ENCODE data around the gene GPR137.
"Not testable (repeated sequence)": the region's sequence is repeated elsewhere in the genome, so short reads cannot be mapped to it uniquely, and the experiment has no call there.

The GPR137 gene, protein sequence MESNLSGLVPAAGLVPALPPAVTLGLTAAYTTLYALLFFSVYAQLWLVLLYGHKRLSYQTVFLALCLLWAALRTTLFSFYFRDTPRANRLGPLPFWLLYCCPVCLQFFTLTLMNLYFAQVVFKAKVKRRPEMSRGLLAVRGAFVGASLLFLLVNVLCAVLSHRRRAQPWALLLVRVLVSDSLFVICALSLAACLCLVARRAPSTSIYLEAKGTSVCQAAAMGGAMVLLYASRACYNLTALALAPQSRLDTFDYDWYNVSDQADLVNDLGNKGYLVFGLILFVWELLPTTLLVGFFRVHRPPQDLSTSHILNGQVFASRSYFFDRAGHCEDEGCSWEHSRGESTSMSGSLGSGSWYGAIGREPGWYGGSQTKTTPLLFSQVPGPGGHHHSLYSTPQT

DNA sequence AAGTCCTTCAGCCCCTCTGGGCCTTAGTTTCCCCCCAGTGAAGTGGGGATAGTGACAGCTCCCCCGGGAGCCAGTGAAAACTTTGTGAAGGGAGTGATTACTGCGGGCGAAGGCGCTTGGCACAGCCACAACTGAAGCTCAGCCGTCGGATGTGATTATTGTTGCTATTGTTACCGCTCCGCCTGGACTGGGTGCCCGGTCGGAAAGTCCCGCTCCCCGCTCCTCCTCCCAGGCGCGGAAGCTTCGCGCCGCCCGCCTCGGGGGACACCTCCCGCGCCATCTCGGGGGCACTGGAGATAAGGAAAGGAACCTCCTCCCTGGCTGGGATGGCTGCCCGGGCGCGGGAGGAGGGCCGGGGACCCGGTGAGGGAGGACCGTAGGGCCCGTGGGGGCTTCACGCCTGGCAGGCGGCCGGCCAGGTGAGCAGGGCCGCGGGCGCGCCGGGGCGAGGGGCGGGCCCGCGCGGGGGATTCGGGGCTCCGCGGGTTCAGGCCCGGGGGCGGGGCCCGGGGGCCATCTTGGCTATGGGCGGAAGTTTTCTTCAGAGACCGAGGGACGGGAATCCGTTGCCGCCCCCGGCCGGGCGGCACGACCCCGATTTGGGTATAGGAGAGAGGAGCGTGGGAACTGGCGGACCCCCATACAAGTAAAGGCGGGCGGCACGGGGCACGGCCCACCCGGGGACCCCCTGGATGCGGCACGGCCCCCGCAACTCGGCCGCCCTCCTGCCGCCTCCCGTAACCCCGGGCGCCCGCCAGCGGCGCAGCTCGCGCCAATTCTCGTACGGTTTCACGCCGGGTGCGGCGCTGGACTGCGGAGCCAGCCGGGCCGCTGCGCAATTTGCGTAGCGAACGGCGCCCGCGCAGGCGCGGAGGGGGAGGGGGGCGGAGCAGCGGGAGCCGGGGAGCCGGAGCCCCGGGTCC is at the start of gene GPR137:
GPR137 (plus strand) TSS at position 887 of the 923 bp plus-strand sequence. CDS start 677 bp downstream, outside the sequence.
- no peak for FAIRE-seq

DNA sequence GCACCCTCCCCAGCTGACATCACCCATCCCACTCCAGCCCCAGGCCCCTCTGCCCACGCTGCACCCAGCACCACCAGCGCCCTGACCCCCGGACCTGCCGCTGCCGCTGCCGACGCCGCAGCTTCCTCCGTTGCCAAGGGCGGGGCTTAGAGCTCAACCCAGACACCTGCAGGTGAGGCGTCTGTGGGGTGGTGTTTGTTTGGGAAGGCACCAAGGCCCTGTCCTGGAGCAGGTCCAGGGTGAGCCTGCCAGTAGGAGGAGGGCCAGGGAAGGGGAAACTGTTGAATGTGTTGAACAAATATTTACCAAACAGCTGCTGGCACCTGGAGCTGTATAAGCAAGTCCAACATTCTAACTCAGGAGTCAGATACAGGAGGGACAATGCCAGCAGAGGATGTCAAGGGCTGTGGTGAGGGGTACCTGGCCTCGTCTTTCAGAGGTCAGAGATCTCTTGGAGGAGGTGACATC is 48.1 kb upstream of the GPR137 start:
- no peak for FAIRE-seq

DNA sequence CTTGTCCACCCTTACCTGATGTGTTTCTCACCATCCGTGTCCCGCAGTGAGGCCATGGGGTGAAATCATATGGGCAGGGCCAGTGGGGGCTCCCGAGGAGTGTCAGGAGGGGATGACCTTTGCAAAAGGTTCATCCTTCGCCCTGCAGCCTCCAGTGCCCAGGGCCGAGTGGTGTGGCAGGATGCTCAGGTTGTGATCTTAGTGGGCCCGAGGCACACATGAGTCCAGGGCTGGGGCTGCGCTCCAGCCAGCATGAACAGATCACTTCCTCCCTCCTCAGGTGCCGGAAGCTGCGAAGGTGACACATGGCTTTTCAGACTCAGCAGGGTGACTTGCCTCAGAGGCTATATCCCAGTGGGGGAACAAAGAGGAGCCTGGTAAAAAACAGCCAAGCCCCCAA is 47.6 kb upstream of the GPR137 start:
- no peak for FAIRE-seq

DNA sequence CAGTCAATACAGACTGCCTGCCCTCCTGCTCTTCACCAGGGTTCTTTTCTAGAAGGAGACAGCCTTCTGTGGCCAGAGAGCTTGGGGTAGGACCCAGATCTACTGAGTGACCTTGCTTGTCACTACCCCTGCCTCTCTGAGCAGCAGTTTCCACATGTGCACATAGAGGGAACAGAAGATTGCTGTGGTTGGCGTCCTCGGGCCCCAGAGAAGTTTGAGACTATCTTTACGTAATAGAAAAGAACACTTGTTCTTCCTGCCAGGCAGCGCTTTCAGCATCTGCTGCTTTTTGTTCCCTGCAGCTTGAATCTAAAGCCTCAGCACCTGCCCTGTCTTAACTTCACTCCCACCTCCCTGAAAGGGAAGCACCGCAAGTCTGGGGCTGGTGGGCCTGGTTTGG is 46.6 kb upstream of the GPR137 start:
- no peak for FAIRE-seq

DNA sequence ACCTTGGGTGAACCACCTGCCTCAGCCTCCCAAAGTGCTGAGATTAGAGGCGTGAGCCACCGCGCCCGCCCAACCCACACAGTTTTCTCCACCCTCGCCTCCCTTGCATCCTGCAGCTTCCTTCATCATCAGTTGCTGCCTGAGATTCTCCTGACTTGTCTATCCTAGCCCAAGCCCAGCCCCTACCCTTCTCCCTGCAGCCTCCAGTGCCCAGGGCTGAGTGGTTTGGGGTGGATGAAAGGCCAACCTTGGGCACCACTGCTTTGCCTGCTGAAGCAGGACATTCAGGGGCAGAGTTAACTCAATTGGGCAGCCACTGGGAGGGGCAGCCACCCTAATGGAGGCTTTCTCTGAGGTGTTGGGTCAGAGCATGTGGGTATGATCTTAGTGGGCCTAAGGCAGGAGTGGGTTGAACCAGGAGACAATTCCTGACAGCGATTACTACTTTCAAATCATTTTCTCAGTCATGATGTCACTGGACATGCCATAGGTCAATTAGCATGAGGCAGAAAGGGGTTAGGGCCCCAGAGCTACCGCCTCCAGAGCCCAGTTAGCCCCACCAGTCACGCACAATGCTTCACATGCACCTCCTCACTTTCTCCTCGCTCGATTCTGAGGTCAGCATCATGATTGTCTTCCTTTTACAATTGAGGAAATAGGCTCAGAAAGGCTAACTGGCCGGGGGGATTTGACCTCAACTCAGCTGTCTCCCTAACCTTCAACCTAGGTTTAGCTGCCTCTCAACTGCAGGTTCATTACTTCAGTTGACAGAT is 45.8 kb upstream of the GPR137 start:
- FAIRE-seq = no peak

DNA sequence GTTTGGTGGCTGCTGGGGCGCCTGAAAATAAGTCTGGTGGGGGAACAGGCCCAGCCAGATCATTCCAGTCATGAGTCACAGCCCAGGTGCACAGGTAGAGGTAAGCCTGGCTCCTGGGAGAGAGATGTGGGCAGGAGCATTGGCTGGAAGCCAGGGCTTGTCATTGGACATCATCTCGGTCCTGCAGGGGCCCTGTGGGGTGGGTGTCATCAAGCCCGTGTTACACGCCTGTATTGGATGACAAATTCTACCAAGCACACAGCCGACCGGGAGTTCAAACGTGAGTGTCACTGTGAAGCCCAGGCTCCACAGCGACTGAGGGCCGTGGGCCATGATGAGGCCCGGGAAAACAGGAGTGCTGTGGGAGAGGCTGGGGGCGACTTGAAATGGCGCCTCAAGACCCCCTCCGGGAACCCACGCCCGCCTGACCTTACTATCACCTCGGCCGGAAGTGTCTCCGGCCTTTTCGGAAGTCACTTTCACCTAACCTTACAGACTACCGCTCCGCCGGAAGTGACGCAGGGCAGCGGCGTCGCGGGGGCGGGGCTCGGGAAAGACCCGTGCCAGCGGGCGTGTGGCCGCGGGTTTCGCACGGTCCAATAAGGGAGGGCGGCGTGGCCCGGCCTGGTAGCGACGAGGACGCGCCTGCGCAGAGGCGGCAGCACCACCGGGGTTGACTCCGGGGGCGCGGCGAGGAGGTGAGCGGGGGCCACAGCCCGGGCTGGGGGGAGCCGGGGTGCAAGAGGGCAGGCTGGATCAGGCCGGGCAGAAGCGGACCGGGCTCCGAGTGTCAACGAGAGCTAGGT is 45.0 kb upstream of the GPR137 start, which contains the start of gene FKBP2:
FKBP2 (plus strand) TSS at position 661 of the 806 bp plus-strand sequence. CDS start 1,293 bp downstream, outside the sequence.
- FAIRE-seq = no peak

DNA sequence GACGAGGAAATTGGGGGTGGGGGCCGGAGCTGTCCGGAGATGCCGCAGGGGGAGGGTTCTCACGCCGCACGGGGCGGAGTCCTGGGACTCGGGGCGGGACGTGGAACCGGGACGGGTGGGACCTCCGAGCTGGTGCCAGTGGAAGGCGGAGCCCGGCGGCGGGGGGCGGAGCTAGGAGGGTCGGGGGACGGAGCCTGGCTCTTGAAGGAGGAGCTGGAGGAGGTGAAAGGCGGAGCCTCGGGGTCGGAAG is 44.5 kb upstream of the GPR137 start:
- FAIRE-seq = no peak

DNA sequence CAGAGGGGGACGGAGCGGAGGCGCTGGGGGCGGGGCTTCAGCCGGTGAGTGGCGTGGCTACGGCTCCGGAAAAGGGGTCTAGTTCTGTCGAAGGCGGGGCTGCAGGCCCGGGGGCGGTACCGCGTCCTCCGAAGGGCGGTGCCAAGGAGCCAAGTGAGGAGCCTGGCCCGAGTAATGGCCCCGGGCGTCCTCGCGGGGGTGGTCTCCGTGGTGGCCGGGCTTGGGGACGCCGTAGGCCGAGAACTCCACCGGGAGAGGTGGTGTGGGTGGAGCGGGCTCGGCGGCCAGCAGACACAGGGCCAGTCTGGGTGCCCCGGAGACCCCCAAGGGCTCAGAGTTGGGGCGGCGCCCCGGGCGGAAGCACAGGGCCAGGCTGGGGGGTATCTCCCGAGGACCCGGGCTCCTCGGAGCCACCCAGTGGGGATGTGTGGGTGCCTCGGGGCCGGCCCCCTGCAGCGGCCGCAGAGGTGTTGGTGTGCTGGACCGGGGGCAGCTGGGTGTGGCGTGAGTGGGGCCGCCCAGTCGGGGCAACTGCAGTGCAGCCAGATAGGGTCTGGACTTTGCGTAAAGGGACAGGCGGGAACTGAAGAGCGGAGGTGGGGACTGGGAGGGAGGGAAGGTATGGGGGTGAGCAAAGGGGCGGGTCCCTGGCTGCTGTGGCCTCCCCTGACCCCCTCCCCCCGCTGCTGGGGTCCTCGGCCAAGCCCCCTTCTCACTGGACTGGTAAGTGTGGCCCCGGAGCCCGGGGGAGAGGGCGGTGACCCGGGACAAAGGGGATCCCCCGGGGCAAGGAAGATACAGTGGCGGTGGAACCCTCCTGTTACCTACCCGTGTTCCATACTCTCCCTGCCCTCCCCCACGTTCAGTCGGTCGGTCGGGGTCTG is 43.9 kb upstream of the GPR137 start:
- FAIRE-seq = peak; percentile 46

DNA sequence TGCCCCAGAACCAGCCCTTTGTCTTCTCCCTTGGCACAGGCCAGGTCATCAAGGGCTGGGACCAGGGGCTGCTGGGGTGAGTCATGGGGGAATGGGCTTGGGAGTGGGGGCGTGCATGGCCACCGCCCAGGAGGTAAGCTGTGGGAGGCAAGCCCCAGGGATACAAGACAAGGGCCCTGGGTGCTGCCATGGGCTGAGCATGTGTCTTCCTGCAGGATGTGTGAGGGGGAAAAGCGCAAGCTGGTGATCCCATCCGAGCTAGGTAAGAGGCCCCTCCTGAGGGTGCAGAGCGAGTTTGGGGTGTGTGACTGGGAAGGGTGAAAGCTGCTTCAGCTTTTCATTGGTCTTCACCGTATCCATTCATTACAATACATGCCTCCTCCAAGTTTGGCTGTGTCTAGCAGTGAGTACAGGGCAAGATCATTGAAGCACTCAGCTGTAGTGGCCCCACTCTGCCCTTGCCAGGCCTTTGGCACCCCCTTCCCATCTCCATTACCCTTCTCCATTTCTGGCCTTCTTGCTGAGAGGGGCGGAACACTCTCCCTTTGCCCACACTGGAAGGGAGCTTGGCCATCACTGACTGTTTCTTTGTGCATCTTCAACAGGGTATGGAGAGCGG is 42.3 kb upstream of the GPR137 start:
- no peak for FAIRE-seq

DNA sequence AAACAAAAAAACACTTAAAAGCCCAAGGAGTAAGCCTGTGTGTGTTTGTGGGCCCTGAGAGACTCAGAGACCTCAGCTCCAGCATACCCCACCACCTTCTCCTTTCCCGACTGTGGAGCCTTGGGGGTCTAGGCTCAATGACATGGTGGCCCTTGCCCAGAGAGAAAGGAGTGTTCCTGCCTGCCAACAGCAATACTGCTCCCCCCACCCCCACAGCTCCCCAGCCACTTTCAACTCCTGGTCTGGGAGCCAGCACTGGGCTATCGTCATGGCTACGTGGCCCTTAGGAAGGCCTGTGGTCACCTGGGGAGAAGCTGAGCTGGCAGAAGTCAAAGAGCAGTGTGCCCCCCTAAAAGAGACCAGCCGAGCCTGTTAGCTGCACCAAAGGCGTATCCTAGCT is 41.5 kb upstream of the GPR137 start:
- FAIRE-seq = no peak

DNA sequence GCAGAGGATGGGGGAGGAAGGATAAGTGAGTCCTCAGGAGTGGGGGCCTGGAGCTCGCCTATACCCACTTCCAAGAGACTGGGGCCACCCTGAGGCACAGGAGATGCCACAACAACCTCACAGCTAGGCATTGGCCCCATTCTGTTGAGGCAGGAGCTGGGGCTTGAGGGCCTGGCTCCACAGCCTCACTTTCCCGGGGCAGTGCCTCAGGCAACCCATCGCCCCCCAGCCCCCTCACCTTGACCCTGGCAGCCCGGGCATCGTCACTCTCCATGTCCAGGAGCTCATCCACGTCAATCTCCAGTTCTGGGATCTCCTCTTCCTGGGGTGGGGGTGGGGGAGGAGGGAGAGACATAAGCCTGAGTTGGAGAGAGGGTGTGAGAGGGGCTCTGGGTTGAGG is 40.7 kb upstream of the GPR137 start:
- no peak for FAIRE-seq

DNA sequence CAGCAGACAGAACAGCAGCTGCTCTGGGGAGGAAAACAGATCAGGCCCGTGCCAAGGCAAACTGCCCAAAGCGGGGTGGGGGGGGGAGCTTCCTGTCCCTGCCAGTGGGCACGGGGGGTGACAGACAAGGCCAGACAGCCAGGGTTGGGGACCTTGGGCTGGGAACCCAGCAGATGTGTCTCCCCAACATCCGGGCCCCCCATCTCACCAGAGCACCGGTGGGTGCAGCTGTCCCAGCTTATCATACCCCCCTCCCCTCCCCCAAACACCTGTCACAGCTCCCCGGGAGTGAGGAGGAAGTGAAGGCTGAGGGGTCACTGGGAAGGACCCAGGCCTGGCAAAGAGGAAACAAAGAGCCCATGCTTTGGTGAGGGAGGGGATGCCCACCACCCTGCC is 40.2 kb upstream of the GPR137 start:
- FAIRE-seq = no peak

DNA sequence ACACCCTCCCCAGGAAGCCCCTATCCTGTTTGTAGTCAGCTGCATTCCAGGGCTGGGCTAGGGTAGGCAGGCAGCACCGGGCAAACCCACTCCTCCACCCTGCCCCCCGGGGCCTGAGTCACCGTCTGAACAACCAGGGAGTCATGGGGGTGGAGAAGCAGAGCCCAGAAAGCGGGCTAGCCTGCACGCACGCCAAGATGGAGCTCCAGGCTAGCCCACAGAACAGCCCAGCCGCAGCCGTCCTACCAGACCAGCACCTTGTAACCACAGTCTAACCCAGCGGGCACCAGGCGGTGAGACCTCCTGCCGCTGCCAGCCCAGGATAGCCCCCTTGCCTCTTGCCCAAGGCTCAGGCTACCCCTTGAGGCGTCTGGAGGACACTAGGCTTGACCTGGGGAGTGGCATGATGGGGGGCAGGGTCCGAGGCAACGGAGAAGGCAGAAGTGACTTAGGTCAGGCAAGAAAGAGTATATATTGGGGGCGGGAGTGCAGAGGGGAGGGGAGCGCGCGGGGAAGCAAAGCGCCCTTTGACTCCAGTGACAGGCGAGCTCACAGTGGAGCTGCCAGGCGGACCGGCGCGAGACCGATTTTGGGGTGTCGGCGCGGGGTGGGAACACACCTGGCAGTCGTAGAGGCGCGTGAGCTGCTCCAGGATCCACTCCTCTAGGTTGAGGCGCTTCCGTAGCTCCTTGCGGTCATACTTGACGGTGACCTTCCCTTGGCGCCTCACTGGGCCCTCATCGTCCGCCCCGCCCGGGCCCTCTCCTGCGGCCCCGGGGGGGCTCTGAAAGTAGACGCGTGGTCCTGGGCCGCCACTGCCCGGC is 39.6 kb upstream of the GPR137 start:
- no peak for FAIRE-seq

DNA sequence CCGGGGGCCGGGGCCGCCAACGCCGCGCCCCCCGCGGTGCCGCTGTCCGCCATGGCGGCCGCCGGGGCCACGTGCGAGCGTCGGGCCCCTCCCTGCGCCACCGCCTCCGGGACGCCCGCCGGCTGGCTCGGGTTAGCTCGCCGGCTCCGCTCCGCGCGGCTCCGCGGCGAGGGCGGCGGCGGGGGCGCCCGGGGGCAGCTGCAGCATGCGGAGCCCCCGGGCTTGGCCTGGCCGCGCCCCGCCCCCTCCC is 39.1 kb upstream of the GPR137 start:
- not testable (repeated sequence) for FAIRE-seq

DNA sequence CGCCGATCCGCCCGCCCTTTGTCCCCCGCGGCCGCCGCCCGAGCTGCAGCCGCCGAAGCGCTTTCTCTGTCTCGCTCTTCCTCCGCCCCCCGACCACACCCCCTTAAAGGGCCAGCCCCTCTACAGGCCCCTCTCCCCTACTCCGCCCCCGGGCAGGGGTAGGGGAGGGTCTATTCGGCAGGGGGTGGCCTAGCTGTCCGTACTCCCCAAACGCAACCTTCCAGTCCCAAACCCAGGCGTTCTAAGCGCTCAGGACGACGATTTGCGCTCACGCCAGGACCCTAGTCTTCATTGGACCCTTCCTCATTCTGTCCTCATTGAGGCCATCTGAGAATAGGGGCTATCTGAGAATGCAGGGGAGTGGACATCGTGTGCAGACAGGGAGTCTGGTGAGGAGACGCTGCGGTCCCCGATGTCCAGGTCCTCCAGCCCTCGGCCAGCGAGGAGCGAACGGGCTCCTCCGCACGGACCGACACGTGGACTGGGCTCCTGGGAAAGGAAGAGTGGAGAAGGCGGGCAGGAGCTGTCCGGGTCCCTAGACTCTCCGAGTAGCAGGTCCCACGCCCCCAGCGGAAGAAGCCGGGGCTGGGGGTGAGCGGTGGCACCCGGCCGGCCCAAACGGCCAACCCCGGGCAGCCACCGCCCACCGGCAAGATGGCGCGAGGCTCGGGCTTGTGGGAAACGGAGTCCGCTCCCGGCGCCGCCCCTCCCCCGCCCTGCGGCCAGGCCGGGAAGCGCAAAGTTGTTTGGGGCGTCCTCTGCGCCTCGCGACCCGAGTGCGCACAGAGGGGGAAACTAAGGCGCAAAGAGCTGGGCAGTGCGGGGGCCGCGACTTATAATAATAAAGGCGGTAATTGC is 38.5 kb upstream of the GPR137 start, which contains the start of gene PPP1R14B:
PPP1R14B (minus strand) TSS at position 73 of the 858 bp plus-strand sequence. CDS start 270 bp downstream, outside the sequence.
- no peak for FAIRE-seq

DNA sequence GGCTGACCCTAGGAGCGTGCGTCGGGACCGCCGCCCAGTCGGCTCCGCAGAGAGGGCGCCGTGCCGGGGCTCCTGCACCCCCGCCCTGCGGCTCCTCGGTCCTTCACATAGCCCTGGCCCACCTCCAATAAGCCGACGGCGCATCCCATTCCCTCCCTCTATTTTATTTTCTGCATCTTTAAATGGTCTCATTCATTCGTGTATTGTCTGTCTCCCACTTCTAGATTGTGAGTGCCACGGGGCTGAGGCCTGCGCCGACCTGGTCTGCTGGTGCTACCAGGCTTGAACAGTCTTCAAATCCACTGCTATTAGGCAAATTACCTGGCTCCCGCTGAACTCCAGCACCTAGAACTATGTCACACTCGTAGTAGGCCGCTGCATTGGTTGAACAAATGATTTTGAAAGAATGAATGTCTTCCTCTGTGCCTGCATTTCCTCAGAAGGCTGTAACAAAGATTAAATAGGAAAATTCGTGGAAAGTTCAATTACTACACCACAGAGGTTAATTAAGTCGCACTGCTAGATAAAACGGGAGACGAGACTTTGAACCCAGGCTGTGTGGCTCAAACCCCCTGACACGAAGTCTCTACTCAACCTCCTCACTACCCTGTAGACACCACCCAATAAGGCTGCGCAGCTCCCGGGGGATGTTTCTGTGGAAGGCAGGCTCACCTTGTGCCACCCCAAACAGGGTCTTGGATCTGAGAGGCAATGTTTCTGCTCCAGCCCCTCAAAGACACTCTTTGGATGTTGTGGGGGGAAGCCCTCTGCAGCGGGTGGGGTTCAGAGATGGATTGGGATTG is 37.7 kb upstream of the GPR137 start:
- no peak for FAIRE-seq

DNA sequence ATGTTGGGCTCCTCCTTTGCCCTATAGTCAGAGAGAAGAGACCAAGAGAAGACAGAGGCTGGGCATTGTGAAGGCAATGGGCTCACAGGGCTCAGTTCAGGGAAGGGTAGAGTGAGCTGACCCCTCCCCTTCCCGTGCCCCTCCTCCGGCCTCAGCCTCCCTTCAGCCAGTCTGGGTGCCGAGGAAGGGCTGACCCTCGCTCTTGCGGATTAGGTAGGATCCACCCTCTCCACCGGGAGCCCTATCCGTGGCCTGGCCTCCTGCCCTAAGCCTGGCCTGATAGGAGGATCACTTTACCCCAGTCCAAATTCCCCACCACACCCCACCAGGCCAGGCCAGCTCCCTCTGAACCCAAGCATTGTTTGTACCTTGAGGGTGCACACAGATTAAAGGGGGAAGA is 37.1 kb upstream of the GPR137 start:
- no peak for FAIRE-seq

DNA sequence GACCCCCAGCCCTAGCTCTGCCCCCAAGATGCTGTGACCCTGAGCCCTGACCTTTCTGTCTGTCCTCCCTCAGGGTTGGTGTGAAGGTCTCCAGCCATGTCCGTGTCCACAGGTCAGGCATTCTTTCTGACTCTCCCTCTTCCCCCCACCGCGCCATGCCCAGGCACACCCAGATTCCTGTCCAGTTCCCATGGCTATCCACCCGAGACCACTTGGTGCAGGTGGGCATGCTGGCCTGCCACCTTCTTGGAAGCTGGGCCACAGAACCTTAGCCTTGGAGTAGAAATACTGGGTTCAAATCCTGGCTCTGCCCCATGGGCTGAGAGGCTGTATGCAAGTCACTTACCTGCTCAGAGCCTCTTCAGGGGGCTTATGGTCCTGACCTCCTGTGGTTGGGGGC is 36.6 kb upstream of the GPR137 start:
- FAIRE-seq = no peak

Data from endometrium (tissue), 2 donors.